Thyroid gland (tissue), 4 donors: Measurements from ENCODE around the gene TAAR1.

Experiments used
- POLR2A ChIP-seq, 2 donors: fragments of 450-650 bp; IDR thresholded peaks; one replicate each; pipeline ENCODE4 v1.6.1; 2017; ENCODE audit warnings: antibody characterized with exemption in 2 of 2, mild to moderate bottlenecking in 2 of 2, moderate library complexity in 1 of 2
- TF ChIP-seq, protein P1 (sequence below), 6 experiments: fragments of 200-600 bp in 3 of 6; fragments of 450-650 bp in 3 of 6; sonication (generic) in 3 of 6; IDR thresholded peaks; one replicate each; pipeline ENCODE4 v1.5.1; 2016 to 2019; ENCODE audit warnings: antibody characterized with exemption in 6 of 6, mild to moderate bottlenecking in 2 of 6, inconsistent platforms in 1 of 6, moderate library complexity in 1 of 6

DNA sequence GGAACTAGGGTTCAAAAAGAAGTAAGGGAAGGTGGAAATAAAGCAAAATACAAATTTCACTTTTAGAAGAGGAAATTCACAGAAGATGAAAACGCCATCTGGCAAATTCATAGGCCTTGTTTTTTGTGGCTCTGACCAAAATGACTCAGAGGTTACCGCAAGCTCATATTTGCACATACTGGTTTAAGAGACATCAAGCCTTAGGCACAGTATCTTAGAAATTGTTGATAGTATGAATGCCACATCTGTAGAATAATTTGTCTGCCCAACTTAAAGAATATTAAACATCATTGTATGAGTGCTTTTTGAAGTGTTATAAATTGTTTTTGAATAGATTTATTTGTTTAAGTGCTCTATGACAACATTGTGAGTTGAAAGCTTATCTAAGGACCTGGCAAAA lies 10.6 kb downstream of the TAAR1 start:
- TF ChIP-seq, protein P1, sequence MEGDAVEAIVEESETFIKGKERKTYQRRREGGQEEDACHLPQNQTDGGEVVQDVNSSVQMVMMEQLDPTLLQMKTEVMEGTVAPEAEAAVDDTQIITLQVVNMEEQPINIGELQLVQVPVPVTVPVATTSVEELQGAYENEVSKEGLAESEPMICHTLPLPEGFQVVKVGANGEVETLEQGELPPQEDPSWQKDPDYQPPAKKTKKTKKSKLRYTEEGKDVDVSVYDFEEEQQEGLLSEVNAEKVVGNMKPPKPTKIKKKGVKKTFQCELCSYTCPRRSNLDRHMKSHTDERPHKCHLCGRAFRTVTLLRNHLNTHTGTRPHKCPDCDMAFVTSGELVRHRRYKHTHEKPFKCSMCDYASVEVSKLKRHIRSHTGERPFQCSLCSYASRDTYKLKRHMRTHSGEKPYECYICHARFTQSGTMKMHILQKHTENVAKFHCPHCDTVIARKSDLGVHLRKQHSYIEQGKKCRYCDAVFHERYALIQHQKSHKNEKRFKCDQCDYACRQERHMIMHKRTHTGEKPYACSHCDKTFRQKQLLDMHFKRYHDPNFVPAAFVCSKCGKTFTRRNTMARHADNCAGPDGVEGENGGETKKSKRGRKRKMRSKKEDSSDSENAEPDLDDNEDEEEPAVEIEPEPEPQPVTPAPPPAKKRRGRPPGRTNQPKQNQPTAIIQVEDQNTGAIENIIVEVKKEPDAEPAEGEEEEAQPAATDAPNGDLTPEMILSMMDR (IDR thresholded peaks at IDR 0.05) = no peak
- no peak for TF ChIP-seq POLR2A (IDR thresholded peaks at IDR 0.05)
